Body of pancreas (tissue), 4 donors: Measurements from ENCODE around the gene INF2.

ENCODE experiments used
- POLR2A ChIP-seq, 3 donors: fragments of 450-650 bp; IDR thresholded peaks; one replicate each; pipeline ENCODE4 v1.6.1; 2016; ENCODE audit warnings: antibody characterized with exemption in 3 of 3, mild to moderate bottlenecking in 2 of 3
- TF ChIP-seq, protein P1 (sequence below), 7 experiments: fragments of 450-650 bp in 4 of 7; fragments of 200-600 bp in 3 of 7; sonication (generic) in 3 of 7; IDR thresholded peaks; one replicate each; pipeline ENCODE4 v1.5.1; 2016 to 2019; ENCODE audit warnings: antibody characterized with exemption in 7 of 7

DNA sequence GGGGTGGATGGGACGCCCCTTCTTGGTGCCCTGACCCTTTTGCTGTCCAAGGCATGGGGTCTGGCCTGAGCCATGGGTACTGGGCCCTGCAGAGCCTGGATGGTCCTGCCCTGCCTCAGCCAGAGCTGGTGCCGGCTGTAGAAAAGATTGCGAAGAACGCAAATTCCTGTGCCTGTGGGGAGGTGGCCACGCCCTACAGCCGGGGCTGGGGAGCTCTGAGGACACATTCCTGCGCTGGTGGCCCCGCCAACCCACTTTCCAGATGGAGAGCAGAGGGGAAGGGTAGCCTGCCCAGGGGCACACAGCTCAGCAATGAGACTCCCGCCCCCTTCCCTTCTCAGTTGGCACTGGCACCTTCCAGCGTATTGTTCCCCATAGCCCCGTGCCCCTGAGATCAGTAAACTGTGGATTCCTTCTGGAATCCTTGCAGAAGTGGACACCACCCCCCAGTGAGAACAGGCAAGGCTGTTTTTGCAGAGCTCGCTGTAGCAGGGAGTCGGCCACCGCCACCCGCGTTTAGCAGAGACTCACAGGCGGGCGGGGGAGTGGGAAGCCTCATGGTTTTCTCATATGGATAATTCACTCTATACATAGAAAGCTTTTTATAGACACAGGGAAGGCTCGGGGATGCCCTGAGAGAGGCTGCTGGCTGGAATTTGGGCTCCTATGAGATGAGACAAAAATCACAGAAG is 8.6 kb downstream of the INF2 start:
- no peak for TF ChIP-seq POLR2A (IDR thresholded peaks at IDR 0.05)
- TF ChIP-seq, protein P1, sequence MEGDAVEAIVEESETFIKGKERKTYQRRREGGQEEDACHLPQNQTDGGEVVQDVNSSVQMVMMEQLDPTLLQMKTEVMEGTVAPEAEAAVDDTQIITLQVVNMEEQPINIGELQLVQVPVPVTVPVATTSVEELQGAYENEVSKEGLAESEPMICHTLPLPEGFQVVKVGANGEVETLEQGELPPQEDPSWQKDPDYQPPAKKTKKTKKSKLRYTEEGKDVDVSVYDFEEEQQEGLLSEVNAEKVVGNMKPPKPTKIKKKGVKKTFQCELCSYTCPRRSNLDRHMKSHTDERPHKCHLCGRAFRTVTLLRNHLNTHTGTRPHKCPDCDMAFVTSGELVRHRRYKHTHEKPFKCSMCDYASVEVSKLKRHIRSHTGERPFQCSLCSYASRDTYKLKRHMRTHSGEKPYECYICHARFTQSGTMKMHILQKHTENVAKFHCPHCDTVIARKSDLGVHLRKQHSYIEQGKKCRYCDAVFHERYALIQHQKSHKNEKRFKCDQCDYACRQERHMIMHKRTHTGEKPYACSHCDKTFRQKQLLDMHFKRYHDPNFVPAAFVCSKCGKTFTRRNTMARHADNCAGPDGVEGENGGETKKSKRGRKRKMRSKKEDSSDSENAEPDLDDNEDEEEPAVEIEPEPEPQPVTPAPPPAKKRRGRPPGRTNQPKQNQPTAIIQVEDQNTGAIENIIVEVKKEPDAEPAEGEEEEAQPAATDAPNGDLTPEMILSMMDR (IDR thresholded peaks at IDR 0.05), result no peak
